CMK (cell line): ENCODE measurements around the gene SNTB2.
"Not testable (repeated sequence)": the region's sequence is repeated elsewhere in the genome, so short reads cannot be mapped to it uniquely, and the experiment has no call there.

ENCODE experiments used
- DNase-seq: peaks from one replicate; pipeline ENCODE4 v3.0.0-alpha.2; 2010; ENCODE audit warnings: low read depth

SNTB2 gene

DNA sequence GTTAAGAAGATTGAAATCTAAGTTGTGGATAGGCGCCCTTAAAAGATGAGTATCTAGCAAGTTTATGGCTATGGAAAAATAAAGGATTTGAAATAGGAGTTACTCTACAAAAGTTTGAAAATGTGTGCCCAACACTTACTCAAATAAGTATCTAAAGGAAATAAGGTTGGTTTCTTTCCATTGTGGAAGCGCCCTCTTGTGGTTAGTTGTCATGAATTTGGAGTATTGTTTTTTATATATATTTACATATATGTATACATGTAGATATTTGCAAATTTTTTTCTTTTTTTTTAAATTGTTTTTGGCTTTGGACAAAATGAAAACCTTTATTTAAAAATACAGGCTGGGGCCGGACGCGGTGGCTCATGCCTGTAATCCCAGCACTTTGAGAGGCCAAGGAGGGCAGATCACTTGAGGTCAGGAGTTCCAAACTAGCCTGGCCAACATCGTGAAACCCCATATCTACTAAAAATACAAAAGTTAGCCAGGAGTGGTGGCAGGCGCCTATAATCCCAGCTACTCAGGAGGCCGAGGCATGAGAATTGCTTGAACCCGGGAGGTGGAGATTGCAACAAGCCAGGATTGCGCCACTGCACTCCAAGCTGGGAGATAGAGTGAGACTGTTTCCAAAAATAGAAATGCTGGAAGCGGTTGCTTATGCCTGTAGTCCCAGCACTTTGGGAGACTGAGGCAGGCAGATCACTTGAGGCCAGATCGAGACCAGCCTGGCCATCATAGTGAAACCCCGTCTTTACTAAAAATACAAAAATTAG is 100.2 kb downstream of the SNTB2 start:
- peak; percentile 14 for DNase-seq

DNA sequence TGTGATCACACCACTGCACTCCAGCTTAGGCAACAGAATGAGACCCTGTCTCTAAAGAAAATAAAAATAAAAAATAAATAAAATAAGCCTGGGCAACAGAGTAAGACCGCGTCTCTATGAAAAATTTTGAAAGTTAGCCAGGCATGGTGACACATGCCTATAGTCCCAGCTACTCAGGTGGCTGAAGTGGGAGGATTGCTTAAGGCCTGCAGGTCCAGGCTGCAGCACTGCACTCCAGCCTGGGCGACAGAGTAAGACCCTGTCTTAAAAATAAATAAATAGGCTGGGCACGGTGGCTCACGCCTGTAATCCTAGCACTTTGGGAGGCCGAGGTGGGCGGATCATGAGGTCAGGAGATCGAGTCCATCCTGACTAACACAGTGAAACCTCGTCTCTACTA is 104.7 kb downstream of the SNTB2 start:
- DNase-seq = not testable (repeated sequence)

DNA sequence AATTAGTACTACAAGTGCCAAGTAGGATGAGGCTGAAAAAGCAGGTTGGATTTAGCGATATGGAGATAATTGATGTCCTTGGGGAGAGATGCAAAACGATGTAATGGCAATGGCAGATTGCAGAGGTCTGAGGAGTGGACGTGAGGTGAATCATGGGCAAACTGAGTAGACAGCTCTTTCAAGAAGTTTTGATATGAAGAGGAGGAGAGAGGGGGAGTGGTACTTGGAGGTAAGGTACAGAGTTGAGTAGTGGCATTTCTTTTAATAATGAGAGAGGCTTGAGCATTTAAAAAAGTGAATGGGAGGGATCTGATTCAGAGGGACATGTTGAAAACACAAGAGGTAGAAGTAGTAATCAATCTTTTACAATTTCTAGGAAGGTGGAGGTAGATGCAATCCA is 106.4 kb downstream of the SNTB2 start:
- no peak for DNase-seq

DNA sequence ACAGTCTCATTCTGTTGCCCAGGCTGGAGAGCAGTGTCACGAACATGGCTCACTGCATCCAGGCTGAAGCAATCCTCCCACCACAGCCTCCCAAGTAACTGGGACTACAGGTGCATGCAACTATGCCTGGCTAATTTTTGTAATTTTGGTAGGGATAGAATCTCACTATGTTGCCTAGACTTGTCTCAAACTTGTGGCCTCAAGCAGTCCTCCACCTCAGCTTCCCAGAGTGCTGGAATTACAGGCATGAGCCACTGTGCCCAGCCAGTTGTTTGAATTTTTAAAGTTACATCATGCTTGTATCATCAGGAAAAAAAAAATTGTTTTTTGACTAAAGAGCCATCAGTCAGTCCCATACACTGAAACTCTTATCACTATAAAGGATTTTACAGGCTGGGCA is 107.1 kb downstream of the SNTB2 start:
- DNase-seq = no peak

DNA sequence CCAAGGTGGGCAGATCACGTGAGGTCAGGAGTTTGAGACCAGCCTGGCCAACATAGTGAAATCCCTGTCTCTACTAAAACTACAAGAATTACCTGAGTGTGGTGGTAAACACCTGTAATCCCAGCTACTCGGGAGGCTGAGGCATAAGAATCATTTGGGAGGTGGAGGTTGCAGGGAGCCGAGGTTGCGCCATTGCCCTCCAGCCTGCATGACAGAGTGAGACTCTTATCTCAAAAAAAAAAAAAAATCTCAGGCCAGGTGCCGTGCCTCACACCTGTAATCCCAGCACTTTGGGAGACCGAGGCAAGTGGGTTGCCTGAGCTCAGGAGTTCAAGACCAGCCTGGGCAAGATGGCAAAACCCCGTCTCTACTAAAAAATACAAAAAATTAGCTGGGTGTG is 109.8 kb downstream of the SNTB2 start:
- not testable (repeated sequence) for DNase-seq

DNA sequence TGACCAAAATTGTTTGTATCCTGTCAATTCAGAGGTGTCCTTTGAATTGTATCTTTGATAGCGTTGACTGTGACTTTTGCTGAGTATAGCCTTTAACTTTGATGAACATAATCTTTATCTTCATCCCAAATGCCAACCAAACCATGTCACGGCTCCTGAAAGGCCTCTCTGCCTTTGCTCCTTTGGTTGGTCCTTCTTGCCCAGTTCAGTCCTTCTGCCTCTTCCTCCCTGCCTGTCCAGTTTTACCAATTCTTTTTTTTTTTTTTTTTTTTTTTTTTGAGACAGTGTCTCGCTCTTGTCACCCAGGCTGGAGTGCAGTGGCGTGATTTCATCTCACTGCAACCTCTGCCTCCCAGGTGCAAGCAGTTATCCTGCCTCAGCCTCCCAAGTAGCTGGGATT is 111.3 kb downstream of the SNTB2 start:
- DNase-seq = no peak

DNA sequence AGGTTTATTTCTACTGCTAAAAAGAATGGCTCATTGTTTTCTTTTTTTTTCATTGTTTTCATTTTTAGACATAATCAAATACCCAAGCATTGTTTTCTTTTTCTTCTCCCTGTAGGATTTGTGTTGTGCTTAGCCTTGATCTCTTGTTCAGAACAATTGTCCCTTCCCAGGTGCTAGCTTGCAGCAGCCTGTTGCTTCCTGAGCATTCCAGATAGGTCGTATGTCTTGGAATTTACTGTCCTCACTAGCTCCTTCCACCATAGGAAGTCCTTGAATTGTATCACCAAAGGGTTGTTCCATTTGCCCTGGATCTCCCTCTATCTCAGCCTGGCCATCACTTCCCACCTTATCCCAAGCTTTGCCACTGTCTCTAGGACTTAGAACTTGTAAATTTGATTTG is 114.2 kb downstream of the SNTB2 start:
- DNase-seq = no peak

DNA sequence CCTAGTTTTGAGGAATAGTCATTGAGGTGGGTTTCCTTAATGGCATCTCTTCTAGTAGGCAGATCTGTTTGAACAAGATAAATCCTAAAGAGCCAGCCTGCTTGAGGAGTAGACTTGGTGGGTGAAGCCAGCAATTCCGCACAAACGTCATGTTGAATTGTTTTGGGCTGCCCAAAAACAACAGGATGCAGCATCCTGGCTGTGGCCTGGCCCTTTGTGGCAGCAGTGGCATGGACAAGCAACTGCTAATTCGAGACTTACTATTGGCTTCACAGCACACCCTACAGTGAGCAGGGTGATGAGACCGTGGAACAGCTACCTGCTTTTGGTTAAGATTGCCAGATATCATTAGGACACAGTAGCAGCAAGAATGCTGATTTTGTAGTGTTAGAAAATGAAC is 114.9 kb downstream of the SNTB2 start:
- DNase-seq = no peak

DNA sequence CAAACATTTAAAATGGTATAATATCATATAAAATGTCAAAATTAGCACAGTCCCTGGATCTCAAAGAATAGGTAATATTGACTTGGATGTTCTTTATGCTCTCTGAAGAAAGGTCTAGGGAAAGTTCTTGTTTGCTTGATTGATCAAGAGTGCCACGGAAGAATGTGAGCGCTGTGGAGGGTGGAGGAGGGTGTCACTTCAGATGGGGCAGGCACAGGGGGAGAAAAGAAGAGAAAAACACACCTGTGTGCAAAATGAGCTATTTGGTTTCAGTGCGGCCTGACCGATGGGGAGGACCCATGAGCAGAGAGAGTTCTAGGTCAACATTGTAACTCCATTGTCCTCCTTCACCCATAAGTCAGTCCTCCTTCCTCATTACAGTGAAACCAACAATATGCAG is 115.3 kb downstream of the SNTB2 start:
- DNase-seq = no peak

DNA sequence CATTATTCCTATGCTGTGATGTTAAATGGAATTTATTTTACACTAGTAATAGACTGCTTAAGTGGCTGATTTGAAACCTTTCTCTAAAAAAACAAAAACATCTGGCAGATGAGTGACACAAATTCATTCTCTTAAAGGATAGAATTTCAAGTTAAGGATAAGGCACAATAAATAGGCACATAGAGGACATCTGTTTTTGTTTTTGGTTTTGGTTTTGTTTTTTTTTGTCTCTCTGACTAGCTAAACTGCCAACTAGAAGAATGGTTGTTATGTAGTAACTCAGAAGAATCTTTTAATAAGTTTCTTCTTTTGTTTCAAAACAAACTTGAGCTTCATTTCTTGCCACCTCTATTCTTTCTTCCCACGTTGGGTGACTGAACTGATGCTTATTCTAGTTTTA is 119.1 kb downstream of the SNTB2 start:
- DNase-seq = no peak

DNA sequence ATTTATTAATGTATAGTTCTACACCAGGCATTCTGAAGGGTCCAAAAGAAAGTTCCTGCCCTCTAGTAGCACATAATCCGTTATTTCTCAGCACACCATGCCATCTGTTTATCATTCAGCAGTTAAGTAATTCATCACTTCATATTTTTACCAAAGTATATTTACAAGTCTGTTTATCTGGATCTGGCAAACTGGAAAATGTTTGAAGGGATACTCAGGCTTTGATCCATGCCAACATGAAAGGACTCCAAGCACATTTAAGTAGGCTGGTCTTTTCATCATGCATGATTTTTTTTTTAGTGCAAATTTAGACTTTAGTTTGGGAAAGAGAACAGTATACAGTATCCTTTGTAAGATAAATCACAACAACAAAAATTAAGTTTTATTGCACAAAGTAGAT is 120.1 kb downstream of the SNTB2 start:
- DNase-seq = no peak

DNA sequence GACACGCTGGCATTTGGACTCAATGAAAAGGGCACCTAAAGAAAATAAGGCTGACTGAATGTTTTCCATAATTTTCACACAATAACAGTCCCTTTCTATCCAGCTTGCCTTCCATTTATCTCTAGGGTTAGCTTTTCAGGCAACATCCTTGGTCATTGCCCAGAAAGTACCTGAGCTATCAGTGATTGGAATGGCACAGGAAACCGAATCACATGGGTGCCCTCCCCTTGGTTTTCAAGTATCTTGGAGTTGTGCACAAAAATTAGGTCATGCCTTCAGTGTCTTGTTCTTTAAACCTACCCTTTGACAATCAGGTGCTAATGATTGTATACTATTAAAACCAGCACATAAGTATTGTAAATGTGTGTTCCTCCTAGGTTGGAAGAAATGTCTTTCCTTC is 120.9 kb downstream of the SNTB2 start:
- no peak for DNase-seq

DNA sequence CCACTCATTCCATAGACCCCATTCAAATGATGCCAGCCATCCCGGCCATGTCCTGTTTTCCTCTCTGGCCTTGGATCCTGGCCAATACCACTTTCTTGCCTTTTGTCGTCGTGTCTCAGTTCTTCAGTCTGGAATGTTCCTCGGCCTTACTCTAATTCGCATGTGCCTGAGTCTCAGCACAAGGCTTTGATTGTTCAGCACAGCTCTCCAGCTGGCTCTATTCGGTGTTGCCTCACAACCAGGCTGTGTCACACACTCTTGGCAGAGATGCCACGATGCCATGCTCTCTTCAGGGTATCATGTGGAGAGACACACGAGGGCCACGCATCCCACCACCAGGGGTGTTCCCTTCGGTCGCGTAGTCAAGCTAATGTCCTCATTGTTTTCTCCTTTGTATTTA is 122.4 kb downstream of the SNTB2 start:
- DNase-seq = no peak

DNA sequence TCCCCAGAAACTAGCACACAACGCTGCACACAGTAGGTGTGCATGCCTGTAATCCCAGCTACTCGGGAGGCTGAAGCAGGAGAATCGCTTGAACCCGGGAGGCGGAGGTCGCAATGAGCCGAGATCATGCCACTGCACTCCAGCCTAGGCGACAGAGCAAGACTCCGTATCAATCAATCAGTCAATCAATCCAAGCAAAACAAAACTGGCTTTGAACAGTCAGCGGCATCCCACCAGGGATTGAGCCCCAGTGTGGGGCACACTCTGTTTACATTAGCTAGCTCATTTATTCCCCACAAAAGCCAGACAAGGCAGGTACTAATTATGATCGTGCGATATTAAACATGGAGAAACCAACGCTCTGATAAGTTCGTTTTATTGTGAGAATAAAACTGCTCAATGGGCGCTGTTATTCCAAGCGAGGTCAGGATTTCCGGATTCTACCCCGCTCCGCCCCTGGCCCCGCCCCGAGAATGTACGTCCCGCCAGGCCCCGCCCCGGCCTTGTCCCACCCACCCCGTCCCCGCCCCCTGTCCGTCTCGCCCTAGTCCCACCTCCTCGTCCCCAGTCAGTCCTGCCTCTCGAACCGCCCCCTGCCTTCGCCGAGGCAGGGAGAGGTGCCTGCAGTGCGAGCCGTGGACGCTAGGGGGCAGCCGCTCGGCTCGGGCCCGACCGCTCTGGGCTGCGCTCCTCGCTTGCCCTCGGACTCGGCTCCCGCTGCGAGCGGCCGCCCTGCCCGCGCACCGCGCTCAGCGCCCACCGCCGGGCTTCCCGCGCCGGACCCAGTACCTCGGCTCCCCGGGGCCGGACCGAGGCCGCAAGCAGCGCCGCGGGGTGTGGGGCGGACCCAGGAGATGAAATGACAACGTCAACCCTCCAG is 123.9 kb downstream of the SNTB2 start, which contains the start of gene VPS4A:
TSS of gene VPS4A (plus strand) at position 698 of the 880 bp plus-strand sequence. CDS start at position 860, 162 bp downstream.
- peak; percentile 88 for DNase-seq

DNA sequence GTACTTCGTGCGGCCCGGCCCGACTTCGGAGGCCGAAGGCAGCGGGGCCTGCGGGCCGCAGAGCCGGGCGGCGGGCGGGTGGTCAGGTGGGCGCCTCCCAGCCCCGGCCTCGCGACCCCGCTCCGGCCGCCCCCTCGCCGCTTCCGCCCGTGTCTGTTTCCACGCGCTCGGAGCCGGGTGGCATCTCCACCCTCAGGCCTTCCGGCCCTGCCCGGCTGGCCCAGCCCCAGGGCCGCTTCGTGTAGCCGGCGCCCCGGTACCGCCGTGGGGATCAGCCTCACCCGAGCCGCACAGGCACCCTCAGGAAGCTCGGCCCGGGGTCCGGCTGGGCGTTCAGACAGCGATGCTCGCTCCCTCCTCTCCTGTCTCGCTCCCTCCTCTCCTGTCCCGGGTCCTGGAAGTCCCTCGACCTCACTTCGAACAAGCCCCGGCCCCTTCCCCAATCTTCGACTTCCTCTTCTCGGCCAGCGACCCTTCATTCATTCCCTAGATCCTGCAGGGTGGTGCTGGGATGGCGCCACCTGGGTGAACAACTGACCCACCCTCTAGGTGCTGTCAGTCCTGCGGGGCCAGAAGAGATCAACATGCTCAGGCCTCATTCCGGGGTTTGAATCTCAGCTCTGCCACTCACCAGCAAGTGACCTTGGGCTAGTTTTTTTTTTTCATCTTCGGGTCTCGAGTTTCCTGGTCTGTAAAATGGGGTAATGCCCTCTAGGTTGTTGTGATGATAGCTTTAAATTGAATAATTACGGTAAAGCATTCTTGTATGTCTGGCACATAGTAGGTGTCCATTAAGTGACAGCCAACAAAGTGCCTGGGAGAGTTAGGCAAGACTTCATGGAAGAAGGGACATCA is 124.8 kb downstream of the SNTB2 start:
- DNase-seq = peak; percentile 31

DNA sequence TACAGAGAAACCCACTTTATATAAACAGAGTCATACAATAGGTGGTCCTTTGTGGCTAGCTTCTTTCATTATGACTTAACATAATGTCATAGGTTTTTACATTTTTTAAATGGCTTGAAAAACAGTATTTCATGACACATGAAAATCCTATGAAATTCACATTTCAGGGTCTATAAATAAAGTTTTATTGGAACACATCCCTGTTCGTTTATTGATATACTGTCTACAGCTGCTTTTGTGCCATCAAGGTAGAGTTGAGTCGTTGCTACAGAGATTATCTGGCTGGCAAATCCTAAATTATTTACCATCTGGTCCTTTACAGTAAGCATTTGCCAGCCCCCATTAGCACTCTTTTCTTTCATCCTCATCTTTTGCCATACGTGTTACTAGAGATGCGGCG is 126.5 kb downstream of the SNTB2 start:
- no peak for DNase-seq

DNA sequence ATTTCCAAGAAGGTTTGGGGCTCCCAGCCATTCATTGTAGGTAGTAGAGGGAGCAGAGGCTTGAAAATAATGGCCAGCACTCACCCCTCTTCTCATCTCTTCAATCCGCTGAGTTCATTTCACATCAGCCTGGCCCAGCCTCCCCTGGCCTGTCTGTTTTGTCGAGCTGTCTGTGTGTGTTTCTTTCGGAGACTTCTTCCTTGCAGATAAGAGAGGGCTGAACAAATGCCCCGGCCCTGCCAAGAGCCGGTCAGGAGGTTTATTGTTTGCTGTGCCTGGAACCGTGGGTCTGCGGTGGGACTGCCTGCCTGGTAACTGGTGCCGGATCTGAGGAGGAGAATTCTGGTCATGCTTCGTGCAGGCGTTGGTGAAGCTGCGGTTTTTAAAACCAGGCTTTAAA is 127.6 kb downstream of the SNTB2 start:
- no peak for DNase-seq

DNA sequence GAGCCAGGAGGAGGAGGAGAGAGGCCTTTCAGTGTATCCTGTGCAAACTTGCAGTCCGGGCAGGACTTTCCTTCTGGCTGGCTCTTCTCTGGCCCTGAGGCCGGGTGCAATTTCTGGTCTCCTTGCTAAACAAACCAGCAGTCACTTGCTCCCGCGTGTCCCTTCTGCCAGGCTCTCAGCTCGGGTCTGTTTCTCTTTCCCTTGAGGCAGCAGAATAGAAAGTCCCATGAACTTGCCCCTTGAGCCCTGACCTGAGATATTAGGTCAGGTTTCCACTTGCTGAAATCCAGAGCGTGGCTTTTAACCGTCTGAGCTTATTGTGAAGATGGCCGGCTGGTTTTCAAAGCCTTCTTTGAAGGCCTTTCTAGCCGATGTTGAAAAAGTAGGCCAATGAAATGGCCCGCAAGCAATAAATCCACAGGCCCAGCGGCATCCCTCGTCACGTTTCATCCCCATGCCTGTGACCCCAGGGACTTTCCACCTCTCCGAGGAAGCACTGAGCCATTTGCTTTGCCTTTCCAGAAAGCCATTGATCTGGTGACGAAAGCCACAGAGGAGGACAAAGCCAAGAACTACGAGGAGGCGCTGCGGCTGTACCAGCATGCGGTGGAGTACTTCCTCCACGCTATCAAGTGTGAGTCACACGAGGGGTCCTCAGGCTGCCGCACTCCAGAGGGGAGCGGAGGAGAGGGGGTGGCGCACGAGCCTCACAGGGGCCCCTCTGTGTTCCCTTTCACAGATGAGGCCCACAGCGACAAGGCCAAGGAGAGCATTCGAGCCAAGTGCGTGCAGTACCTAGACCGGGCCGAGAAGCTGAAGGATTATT is 128.7 kb downstream of the SNTB2 start:
- DNase-seq = no peak

DNA sequence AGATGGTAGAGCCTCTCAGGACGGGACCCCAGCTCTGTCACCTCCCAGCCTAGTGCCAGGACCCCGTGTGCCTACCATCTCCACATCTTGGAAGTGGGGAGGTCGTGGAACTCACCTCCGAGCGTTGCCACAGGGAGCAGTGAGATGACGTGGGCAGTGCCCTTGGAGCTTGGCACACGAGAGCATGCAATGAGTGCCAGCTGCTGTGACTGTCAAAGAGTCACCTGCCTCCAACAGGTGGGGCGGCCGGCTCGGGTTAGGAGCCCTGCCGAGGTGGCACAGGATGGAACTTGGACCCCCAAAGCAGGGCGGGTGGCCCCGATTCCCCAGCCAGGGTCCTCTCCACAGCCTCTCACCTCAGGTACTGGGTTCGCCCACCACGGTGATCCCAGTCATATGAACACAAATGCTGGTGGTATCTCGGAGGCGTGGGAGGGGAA is 129.7 kb downstream of the SNTB2 start:
- DNase-seq = no peak

DNA sequence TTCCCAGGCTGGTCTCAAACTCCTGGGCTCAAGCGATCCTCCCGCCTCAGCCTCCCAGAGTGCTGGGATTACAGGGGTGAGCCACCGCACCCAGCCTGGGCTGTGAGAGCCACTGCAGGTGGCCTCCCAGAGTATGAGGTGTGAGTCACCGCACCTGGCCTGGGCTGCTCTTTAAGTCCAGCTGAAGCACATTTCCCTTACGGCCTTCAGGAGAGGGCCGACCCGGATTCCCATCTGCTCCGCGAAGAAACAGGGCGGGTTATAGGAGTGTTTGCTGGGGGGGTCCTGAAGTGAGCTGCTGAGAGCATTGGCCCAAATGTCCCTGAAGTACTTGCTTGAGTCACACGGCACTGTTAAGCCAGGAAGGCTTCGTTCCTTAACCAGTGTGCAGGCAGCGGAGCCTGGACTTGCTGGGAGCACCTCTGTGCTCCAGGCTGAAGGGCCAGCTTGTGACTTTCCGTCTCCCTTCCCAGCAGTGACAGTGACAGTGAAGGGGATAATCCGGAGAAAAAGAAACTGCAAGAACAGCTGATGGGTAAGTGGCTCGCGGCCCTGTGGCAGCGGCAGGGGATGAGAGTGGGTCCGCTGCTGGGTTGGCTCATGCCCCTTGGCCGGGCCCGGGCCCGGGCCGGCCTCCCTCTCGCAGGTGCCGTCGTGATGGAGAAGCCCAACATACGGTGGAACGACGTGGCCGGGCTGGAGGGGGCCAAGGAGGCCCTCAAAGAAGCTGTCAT is 131.4 kb downstream of the SNTB2 start:
- DNase-seq = no peak

DNA sequence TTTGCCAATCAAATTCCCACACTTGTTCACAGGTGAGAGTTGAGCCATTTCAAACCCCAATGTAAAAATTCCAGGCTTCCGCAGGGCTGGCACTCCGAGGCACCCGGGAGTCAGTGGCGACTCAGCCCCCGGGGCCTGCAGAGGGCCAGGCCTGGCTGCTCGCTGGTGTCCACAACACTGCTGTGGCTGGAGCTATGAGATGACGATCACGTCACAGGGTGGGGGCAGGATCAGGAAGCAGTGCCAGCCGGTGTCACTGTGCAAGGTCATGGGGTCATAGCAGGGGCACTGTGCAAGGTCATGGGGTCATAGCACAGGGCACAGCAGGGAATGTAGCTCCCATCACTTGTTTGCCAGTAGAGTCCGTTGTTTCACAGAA is 131.9 kb downstream of the SNTB2 start:
- no peak for DNase-seq
